Large intestine (tissue), 3 donors: ENCODE results near the gene GPR17. TPM values are rescaled to one million over a fixed set of nuclear protein-coding genes. Genes with fewer than 3 reads are reported as not detected.

ENCODE experiments used
- DNase-seq, 2 donors: peaks; one replicate each; pipeline versions ENCODE4 v3.0.0 to v3.0.0-alpha.2; 2013
- H3K27ac ChIP-seq: one replicate; pipeline ENCODE4 v1.5.1; 2013; ENCODE audit warnings: low read length
- H3K27me3 ChIP-seq: 2 replicates; pipeline ENCODE4 v1.6.1; 2013; ENCODE audit warnings: low read length; ENCODE audit not compliant: control insufficient read depth, insufficient read depth
- H3K36me3 ChIP-seq: 2 replicates; pipeline ENCODE4 v1.6.1; 2013; ENCODE audit warnings: low read length; ENCODE audit not compliant: control insufficient read depth, insufficient read depth
- H3K4me1 ChIP-seq: one replicate; pipeline ENCODE4 v1.6.1; 2013; ENCODE audit warnings: low read length; ENCODE audit not compliant: control insufficient read depth, insufficient read depth
- H3K4me3 ChIP-seq: one replicate; pipeline ENCODE4 v1.5.1; 2013; ENCODE audit warnings: low read length
- H3K9me3 ChIP-seq: one replicate; pipeline ENCODE4 v1.6.1; 2013; ENCODE audit warnings: mild to moderate bottlenecking, low read depth, low read length, moderate library complexity; ENCODE audit not compliant: control insufficient read depth
- WGBS: methylation state at CpG from one replicate; pipeline ENCODE4 v1.1.5; 2013; ENCODE audit warnings: low lambda C conversion rate; ENCODE audit not compliant: insufficient coverage; 5-methylcytosine and 5-hydroxymethylcytosine counted together
- polyA plus RNA-seq: library from polyadenylated mRNA; unstranded; fragments of 120-200 nt; gene quantifications from one replicate; pipeline ENCODE4 v1.2.1, GENCODE V29; 2013

GPR17 gene
- polyA plus RNA-seq, 1 donor: 1.5 TPM

DNA sequence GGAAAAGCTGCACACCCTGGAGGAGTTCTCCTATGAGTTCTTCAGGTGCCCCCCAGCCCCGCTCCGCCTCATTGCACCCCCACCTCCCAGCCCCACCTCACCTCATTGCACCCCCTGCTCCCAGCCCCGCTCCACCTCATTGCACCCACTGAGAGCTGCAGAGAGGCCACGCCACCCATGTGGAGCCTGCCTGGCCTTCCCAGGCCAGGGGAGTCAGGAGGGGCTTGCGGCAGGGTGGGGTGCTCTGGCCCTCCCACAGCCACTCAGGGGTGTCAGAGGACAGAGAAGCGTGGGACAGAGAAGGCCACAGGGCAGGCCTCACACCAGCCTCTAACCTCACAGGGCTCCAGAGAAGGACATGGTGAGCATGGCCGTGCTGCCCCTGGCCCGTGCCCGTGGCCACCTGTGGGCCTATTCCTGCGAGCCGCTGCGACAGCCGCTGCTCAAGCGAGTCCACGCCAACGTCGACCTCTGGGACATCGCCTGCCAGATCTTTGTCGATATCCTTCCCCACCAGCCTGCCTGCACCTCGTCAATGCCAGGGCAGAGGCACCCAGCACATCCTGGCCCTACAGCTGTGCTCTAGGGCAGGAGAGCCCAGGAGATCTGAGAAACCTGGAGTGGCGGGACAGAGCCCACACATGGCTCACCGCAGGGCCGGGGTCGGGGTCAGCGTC is 15.0 kb upstream of the GPR17 start:
- H3K27ac ChIP-seq: no peak overlapping the region
- H3K36me3 ChIP-seq: peaks cover 89% of the 10 kb centered on the region
- no peak overlapping the region for H3K4me3 ChIP-seq
- WGBS: no CpG with 5 or more reads among the region's 25 CpGs
- DNase-seq: no peak
- no peaks in the 10 kb centered on the region for H3K27me3 ChIP-seq
- H3K9me3 ChIP-seq: peaks cover 2% of the 10 kb centered on the region
- H3K4me1 ChIP-seq: peaks cover 10% of the 10 kb centered on the region

GRCh38 chr2:127631541-127631996 is 14.4 kb upstream of the GPR17 start:
- WGBS: no CpG with 5 or more reads among the region's 16 CpGs
- H3K27ac ChIP-seq: no peak overlapping the region
- H3K36me3 ChIP-seq: peaks cover 91% of the 10 kb centered on the region
- peaks cover 16% of the 10 kb centered on the region for H3K4me1 ChIP-seq
- H3K4me3 ChIP-seq: no peak overlapping the region
- H3K27me3 ChIP-seq: no peaks in the 10 kb centered on the region
- DNase-seq: no peak
- H3K9me3 ChIP-seq: peaks cover 2% of the 10 kb centered on the region

DNA sequence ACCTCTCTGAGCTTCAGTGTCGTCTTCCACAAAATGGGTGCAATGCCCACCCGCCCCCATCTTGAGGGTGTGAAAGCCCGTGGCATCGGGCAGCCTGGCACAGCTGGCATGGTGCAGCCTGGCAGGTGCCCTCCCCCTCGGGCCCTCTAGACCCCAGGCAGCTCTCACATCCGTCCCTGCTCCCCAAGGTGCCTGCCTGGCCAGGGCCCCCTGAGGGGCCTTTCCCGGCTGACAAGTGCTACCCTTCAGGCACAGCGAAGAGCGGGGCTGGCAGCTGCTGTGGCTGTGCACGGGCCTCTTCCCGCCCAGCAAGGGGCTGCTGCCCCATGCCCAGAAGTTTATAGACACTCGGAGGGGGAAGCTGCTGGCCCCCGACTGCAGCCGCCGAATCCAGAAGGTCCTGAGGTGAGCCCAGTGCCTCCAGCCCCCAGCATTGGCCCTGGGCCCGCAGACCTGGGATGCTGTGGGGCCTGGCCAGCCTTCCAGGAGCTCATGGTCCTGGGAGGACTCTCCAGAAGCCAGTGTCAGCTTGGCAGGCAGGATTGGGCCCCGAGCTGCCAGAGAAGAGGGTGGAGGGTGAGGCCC is 13.9 kb upstream of the GPR17 start:
- DNase-seq: no peak
- no peak overlapping the region for H3K27ac ChIP-seq
- peaks cover 21% of the 10 kb centered on the region for H3K4me1 ChIP-seq
- no CpG with 5 or more reads among the region's 17 CpGs for WGBS
- H3K36me3 ChIP-seq: peaks cover 91% of the 10 kb centered on the region
- H3K4me3 ChIP-seq: no peak overlapping the region
- no peaks in the 10 kb centered on the region for H3K27me3 ChIP-seq
- peaks cover 2% of the 10 kb centered on the region for H3K9me3 ChIP-seq

DNA sequence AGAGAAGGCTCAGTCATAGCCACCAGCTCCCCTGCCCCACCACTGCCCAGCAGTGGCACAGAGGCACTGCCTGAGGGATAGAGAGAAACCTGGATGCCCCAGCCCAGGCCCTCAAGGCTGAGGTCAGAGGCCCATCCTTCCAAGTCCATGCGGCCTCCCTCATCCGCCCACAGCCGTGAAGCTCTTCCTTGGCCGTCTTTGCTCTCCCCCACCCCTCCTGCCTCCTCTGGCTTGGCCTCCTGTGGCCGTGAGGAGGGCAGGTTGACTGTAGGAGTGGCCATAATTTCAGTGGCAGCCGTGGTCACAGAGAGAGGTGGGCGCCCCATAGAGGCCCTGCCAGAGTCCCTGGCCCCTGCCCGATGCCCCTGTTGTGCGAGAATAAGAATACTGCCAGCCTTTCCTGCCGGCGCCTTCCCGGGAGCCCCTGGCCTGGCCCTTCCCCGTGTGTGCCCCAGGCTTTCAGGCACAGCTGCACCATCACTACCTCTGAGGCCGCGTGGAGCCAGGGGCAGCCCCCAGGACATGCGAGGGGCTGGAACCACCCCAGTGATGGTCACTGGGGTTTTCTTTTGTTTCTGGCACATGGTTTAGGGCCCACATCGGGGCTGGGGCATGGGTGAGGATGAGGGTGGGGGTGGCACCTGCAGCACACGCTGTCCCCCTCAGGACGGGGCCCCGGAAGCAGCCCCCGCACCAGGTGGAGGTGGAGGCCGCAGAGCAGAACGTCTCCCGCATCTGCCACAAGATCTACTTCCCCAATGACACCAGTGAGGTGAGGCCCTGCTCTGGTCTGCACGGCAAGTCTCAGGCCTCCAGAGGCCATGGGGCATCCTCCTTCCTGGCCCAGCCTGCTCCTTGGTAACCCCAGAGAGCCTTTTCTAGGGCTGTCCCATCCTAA is 13.1 kb upstream of the GPR17 start:
- Histone ChIP-seq H3K36me3 (peaks cover 91% of the 10 kb centered on the region), H3K27ac (no peak overlapping the region), H3K4me3 (no peak overlapping the region), H3K4me1 (peaks cover 28% of the 10 kb centered on the region), H3K9me3 (peaks cover 5% of the 10 kb centered on the region), H3K27me3 (no peaks in the 10 kb centered on the region)
- no peak for DNase-seq
- WGBS: no CpG with 5 or more reads among the region's 25 CpGs

GRCh38 chr2:127633556-127634065 is 12.3 kb upstream of the GPR17 start:
- H3K27me3 ChIP-seq: no peaks in the 10 kb centered on the region
- H3K4me3 ChIP-seq: no peak overlapping the region
- DNase-seq: no peak
- no peak overlapping the region for H3K27ac ChIP-seq
- WGBS: no CpG with 5 or more reads among the region's 9 CpGs
- H3K36me3 ChIP-seq: peaks cover 91% of the 10 kb centered on the region
- H3K9me3 ChIP-seq: peaks cover 5% of the 10 kb centered on the region
- peaks cover 30% of the 10 kb centered on the region for H3K4me1 ChIP-seq

- Histone ChIP-seq H3K27me3 (no peaks in the 10 kb centered on the region), H3K27ac (no peak overlapping the region), H3K4me3 (no peak overlapping the region), H3K36me3 (peaks cover 94% of the 10 kb centered on the region), H3K9me3 (peaks cover 5% of the 10 kb centered on the region), H3K4me1 (peaks cover 30% of the 10 kb centered on the region)
- no CpG with 5 or more reads among the region's 16 CpGs for WGBS
- DNase-seq: no peak
Observed at GRCh38 chr2:127634066-127634617, 11.8 kb upstream of the GPR17 start.

GRCh38 chr2:127634626-127635379 is 11.2 kb upstream of the GPR17 start:
- Histone ChIP-seq H3K27ac (no peak overlapping the region), H3K9me3 (peaks cover 5% of the 10 kb centered on the region), H3K27me3 (no peaks in the 10 kb centered on the region), H3K4me3 (no peak overlapping the region), H3K36me3 (peaks cover 90% of the 10 kb centered on the region), H3K4me1 (peaks cover 34% of the 10 kb centered on the region)
- DNase-seq: no peak
- no CpG with 5 or more reads among the region's 17 CpGs for WGBS

DNA sequence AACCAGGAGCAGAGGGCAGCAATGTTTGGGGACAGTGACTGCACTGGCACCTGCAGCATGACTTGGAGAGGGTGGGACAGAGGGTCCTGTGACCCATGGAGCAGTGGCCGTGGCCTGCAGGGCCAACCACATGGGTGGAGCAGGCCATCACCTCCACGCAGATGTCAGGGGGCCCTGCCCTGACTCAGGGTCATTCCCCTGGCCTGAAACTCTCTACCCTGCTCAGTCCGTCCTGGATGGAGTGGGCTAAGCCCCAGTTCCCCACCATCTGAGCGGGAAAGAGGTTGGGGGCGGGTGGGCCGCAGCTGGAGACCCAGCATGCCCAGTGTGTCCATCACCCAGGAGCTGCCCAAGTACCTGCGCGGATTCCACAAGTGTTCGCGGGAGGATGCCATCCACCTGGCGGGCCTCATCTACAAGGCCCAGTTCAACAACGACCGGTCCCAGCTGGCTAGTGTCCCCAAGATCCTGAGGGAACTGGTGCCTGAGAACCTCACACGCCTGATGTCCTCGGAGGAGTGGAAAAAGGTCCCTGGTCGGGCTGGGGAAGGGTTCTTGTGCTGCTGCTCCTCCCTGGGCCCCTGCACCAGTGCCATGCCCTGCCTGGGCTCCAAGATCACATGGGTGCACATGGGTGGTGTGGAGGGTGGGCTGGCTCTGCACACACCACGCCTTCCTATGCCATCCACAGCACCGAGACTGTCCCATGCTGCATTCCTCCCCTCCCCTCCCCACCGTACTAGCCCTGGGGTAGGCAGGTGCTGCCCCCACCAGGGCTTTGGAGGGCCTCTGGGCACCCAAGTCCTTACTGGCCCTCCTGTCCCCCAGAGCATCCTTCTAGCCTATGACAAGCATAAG is 10.3 kb upstream of the GPR17 start:
- peaks cover 42% of the 10 kb centered on the region for H3K4me1 ChIP-seq
- peak overlapping the region; percentile 76 for H3K27ac ChIP-seq

More for the DNA sequence above, 10.3 kb upstream of the GPR17 start:
- Histone ChIP-seq H3K27me3 (no peaks in the 10 kb centered on the region), H3K9me3 (peaks cover 5% of the 10 kb centered on the region), H3K36me3 (peaks cover 82% of the 10 kb centered on the region), H3K4me3 (no peak overlapping the region)
- WGBS: no CpG with 5 or more reads among the region's 19 CpGs
- DNase-seq: no peak
